GM23338 (cell line): ENCODE data around the gene TSPEAR. TPM values are rescaled to one million over a fixed set of nuclear protein-coding genes. Genes with fewer than 3 reads are reported as not detected.

Experiments
- CTCF ChIP-seq, 2 experiments: fragments of 200-600 bp in 1 of 2; sonication (generic) in 1 of 2; conservative IDR thresholded peaks; 2 replicates each; pipeline versions ENCODE4 v1.5.1 to v1.6.1; 2016 to 2017; ENCODE audit warnings: antibody characterized with exemption in 2 of 2, low read depth in 2 of 2, mild to moderate bottlenecking in 2 of 2, moderate library complexity in 1 of 2
- JUNB ChIP-seq: IDR thresholded peaks from one replicate; pipeline ENCODE4 v1.6.1; 2016; ENCODE audit warnings: antibody characterized with exemption; ENCODE audit not compliant: unreplicated experiment
- NANOG ChIP-seq: IDR thresholded peaks from 2 replicates; pipeline ENCODE4 v1.6.1; 2016; ENCODE audit warnings: antibody characterized with exemption, borderline replicate concordance
- POLR2AphosphoS5 ChIP-seq: IDR thresholded peaks from 2 replicates; pipeline ENCODE4 v1.6.1; 2016; ENCODE audit warnings: antibody characterized with exemption, low read depth
- STAT1 ChIP-seq: IDR thresholded peaks from one replicate; pipeline ENCODE4 v1.6.1; 2016; ENCODE audit warnings: antibody characterized with exemption; ENCODE audit not compliant: unreplicated experiment
- ZNF331 ChIP-seq: fragments of 250-450 bp; sonication (Bioruptor Pico); IDR thresholded peaks from 2 replicates; pipeline ENCODE4 v1.5.0; 2020; ENCODE audit warnings: low read depth, mild to moderate bottlenecking, moderate library complexity
- ZNF462 ChIP-seq: fragments of 250-450 bp; sonication (Bioruptor Pico); IDR thresholded peaks from 2 replicates; pipeline ENCODE4 v1.5.0; 2020; ENCODE audit warnings: mild to moderate bottlenecking, moderate library complexity
- polyA plus RNA-seq: library from polyadenylated mRNA; unstranded; fragments of >200 nt; fragmentation: Nextera tagmentation; extraction: Ambion mirVana; gene quantifications from 2 replicates; pipeline ENCODE4 v1.2.1, GENCODE V29; 2016
- total RNA-seq: library from RNA; depleted of rRNA; stranded (reverse); fragments of >200 nt; shearing (Covaris generic); gene quantifications from 2 replicates; pipeline ENCODE4 v1.2.3, GENCODE V29; 2014

TSPEAR gene
- total and polyA plus RNA-seq, 2 experiments from 2014 or later: 0.35 to 0.92 TPM

GRCh38 chr21:44571844-44572782 lies 139.3 kb downstream of the TSPEAR start (continued):
- TF ChIP-seq ZNF462 (CRISPR knock-in tag) (no peak), STAT1 (no peak), JUNB (no peak), ZNF331 (CRISPR knock-in tag) (no peak), NANOG (no peak), CTCF (conservative IDR thresholded peaks at IDR 0.05; ENCODE audit: low read depth in 2 of 2) (no peak), POLR2AphosphoS5 (no peak)
